SH-SY5Y (cell line): ENCODE results near the gene ULK2.

Experiments used
- GATA2 ChIP-seq: IDR thresholded peaks from 2 replicates; pipeline ENCODE4 v1.6.1; 2011; ENCODE audit warnings: mild to moderate bottlenecking, low read depth, low read length
- GATA3 ChIP-seq: IDR thresholded peaks from 2 replicates; pipeline ENCODE4 v1.6.1; 2011; ENCODE audit warnings: low read depth, mild to moderate bottlenecking, low read length, moderate library complexity

ULK2 gene

GRCh38 chr17:19736071-19736470 lies 131.7 kb downstream of the ULK2 start:
- no peak for TF ChIP-seq GATA3
- TF ChIP-seq GATA2: no peak

- TF ChIP-seq GATA2: no peak
- TF ChIP-seq GATA3: no peak
These were observed 133.7 kb downstream of the ULK2 start for GRCh38 chr17:19733953-19734526.

- TF ChIP-seq GATA2 (no peak), GATA3 (no peak)
These were observed 136.1 kb downstream of the ULK2 start for GRCh38 chr17:19731626-19732025.

GRCh38 chr17:19730843-19731242 lies 136.9 kb downstream of the ULK2 start:
- TF ChIP-seq GATA2 (no peak), GATA3 (no peak)

- no peak for TF ChIP-seq GATA3
- TF ChIP-seq GATA2: no peak
These were observed 137.8 kb downstream of the ULK2 start for GRCh38 chr17:19729900-19730299.

GRCh38 chr17:19728084-19728495 lies 139.6 kb downstream of the ULK2 start:
- no peak for TF ChIP-seq GATA2
- TF ChIP-seq GATA3: no peak

GRCh38 chr17:19727501-19728078 lies 140.1 kb downstream of the ULK2 start:
- TF ChIP-seq GATA3 (no peak), GATA2 (no peak)

GRCh38 chr17:19726631-19727376 lies 140.9 kb downstream of the ULK2 start:
- TF ChIP-seq GATA2: no peak
- TF ChIP-seq GATA3: no peak

- TF ChIP-seq GATA3: no peak
- no peak for TF ChIP-seq GATA2
These were observed 142.2 kb downstream of the ULK2 start for GRCh38 chr17:19725486-19725885.

- TF ChIP-seq GATA2 (no peak), GATA3 (no peak)
These were observed 143.0 kb downstream of the ULK2 start for GRCh38 chr17:19724501-19725420.

- TF ChIP-seq GATA3 (no peak), GATA2 (no peak)
These were observed 143.8 kb downstream of the ULK2 start for GRCh38 chr17:19723964-19724363.
